GM12892 (cell line): ENCODE measurements around the gene KLK2.

Source experiments
- POLR2A ChIP-seq: IDR thresholded peaks from 2 replicates; pipeline ENCODE4 v1.6.1; 2011; ENCODE audit warnings: low read depth, low read length, control low read depth
- POLR2AphosphoS5 ChIP-seq: IDR thresholded peaks from 2 replicates; pipeline ENCODE4 v1.6.1; 2011; ENCODE audit warnings: low read depth, low read length, control low read depth
- TAF1 ChIP-seq: IDR thresholded peaks from 2 replicates; pipeline ENCODE4 v1.6.1; 2011; ENCODE audit warnings: low read depth, mild to moderate bottlenecking, control low read depth, low read length, borderline replicate concordance

GRCh38 chr19:50880241-50880640, 7.0 kb downstream of the KLK2 start:
- TF ChIP-seq POLR2A (no peak), TAF1 (no peak), POLR2AphosphoS5 (no peak)
